A549 (cell line): ENCODE results near the gene SLC25A25. TPM values are rescaled to one million over a fixed set of nuclear protein-coding genes. Genes with fewer than 3 reads are reported as not detected.

Source experiments
- ATAC-seq, 2 experiments: fragments of 200-7000 bp in 1 of 2; fragments of >200 bp in 1 of 2; cut with Nextera tagmentation in 1 of 2; cut with Tn5 transposase in 1 of 2; 3 replicates each; pipeline versions ENCODE4 v1.8.0 to v1.9.1; 2018 to 2020; ENCODE audit warnings: mild to moderate bottlenecking in 1 of 2, moderate library complexity in 1 of 2
- CTCF ChIA-PET: fragments of 300-600 bp; sonication (Branson Sonifier 250); formaldehyde crosslinking; extraction: SDS; loops from one replicate; lab custom pipeline; 2021; ENCODE audit warnings: antibody characterized with exemption, inconsistent platforms; lab: Yijun Ruan, JAX
- POLR2A ChIA-PET: fragments of 350-600 bp; formaldehyde crosslinking; extraction: SDS; loops from one replicate; lab custom pipeline; 2021; ENCODE audit warnings: antibody characterized with exemption, inconsistent platforms; lab: Yijun Ruan, JAX
- DNase-seq, 2 experiments: peaks; one replicate each; pipeline versions ENCODE4 v3.0.0 to v3.0.0-alpha.2; 2011 to 2016; ENCODE audit warnings: low read depth in 1 of 2, low spot score in 1 of 2
- FAIRE-seq: peaks from 2 replicates; lab custom pipeline; 2011; peaks lifted over from hg19 to GRCh38; lab: Jason Lieb, UNC
- H3K27ac ChIP-seq, 2 experiments: fragments of >200 bp; sonication (Bioruptor Twin); formaldehyde crosslinking; 3 replicates each; pipeline ENCODE4 v1.5.1; 2016 to 2017
- H3K4me1 ChIP-seq: fragments of >200 bp; sonication (Bioruptor Twin); formaldehyde crosslinking; 3 replicates; pipeline ENCODE4 v1.6.1; 2016
- H3K4me2 ChIP-seq: fragments of >200 bp; sonication (Bioruptor Twin); formaldehyde crosslinking; 3 replicates; pipeline ENCODE4 v1.6.1; 2016
- H3K4me3 ChIP-seq: fragments of >200 bp; sonication (Bioruptor Twin); formaldehyde crosslinking; 3 replicates; pipeline ENCODE4 v1.5.1; 2016
- H3K9me3 ChIP-seq: fragments of >200 bp; sonication (Bioruptor Twin); formaldehyde crosslinking; 3 replicates; pipeline ENCODE4 v1.6.1; 2016
- CHD4 ChIP-seq: fragments of 200-600 bp; sonication (generic); IDR thresholded peaks from 2 replicates; pipeline ENCODE4 v1.6.1; 2016; ENCODE audit warnings: antibody characterized with exemption, mild to moderate bottlenecking, borderline replicate concordance
- ELK1 ChIP-seq: fragments of 150-350 bp; IDR thresholded peaks from 2 replicates; pipeline ENCODE4 v1.6.1; 2014; ENCODE audit warnings: low read depth, mild to moderate bottlenecking, low read length
- EP300 ChIP-seq, 2 experiments: fragments of >200 bp; sonication (Bioruptor Twin); formaldehyde crosslinking; IDR thresholded peaks; 2 replicates in 1 of 2; 3 replicates in 1 of 2; pipeline ENCODE4 v1.6.1; 2016 to 2017
- FOSL2 ChIP-seq, 2 experiments: fragments of 450-650 bp in 1 of 2; fragments of >200 bp in 1 of 2; sonication (Bioruptor Twin) in 1 of 2; formaldehyde crosslinking; IDR thresholded peaks; 2 replicates each; pipeline versions ENCODE4 v1.5.0 to v1.6.1; 2016 to 2020; ENCODE audit warnings: mild to moderate bottlenecking in 1 of 2, moderate library complexity in 1 of 2
- FOXS1 ChIP-seq: fragments of 250-450 bp; sonication (Bioruptor Pico); IDR thresholded peaks from 2 replicates; pipeline ENCODE4 v1.5.0; 2020; ENCODE audit warnings: mild to moderate bottlenecking, moderate library complexity
- HDAC2 ChIP-seq: fragments of 200-600 bp; sonication (generic); IDR thresholded peaks from 2 replicates; pipeline ENCODE4 v1.6.1; 2016
- HOXB13 ChIP-seq: fragments of 250-450 bp; sonication (Bioruptor Pico); IDR thresholded peaks from 2 replicates; pipeline ENCODE4 v1.5.0; 2020; ENCODE audit warnings: low read depth, mild to moderate bottlenecking, moderate library complexity
- NFE2L2 ChIP-seq: fragments of 150-350 bp; conservative IDR thresholded peaks from 2 replicates; pipeline ENCODE4 v1.6.1; 2014; ENCODE audit warnings: low read length
- PHF8 ChIP-seq: fragments of 200-600 bp; sonication (generic); IDR thresholded peaks from 2 replicates; pipeline ENCODE4 v1.6.1; 2016; ENCODE audit warnings: low read depth, mild to moderate bottlenecking, antibody characterized with exemption, moderate library complexity, borderline replicate concordance
- REST ChIP-seq: fragments of 200-600 bp; sonication (generic); IDR thresholded peaks from 2 replicates; pipeline ENCODE4 v1.6.1; 2016; ENCODE audit warnings: antibody characterized with exemption, mild to moderate bottlenecking, moderate library complexity
- TP53 ChIP-seq: fragments of 250-450 bp; sonication (Bioruptor Pico); IDR thresholded peaks from 2 replicates; pipeline ENCODE4 v1.5.0; 2021; ENCODE audit warnings: mild to moderate bottlenecking, moderate library complexity
- WGBS: methylation state at CpG from one replicate; pipeline ENCODE4 v1.1.6; 2017; ENCODE audit errors: missing lambda C conversion rate; 5-methylcytosine and 5-hydroxymethylcytosine counted together
- polyA plus RNA-seq, 4 experiments: library from polyadenylated mRNA; depleted of rRNA in 3 of 4; stranded (reverse); fragments of >200 nt; fragmentation: RNase III in 1 of 4; extraction: RNeasy Plus Mini Kit Qiagen cat#74134 plus additional on column Dnase treatment in 1 of 4; gene quantifications; 2 replicates in 3 of 4; 3 replicates in 1 of 4; pipeline ENCODE4 v1.2.3, GENCODE V29; 2011 to 2017
- TF ChIP-seq, protein P1 (sequence below): fragments of 250-450 bp; sonication (Bioruptor Pico); IDR thresholded peaks from 2 replicates; pipeline ENCODE4 v1.5.0; 2020; ENCODE audit warnings: low read depth, mild to moderate bottlenecking, moderate library complexity
- TF ChIP-seq, protein P2 (sequence below): fragments of 250-450 bp; sonication (Bioruptor Pico); IDR thresholded peaks from 2 replicates; pipeline ENCODE4 v1.5.0; 2021; ENCODE audit warnings: mild to moderate bottlenecking, moderate library complexity, borderline replicate concordance

Gene SLC25A25
- polyA plus RNA-seq, 2 of the 4 experiments (the other 2 are of a cell fraction): 7.0 TPM

DNA sequence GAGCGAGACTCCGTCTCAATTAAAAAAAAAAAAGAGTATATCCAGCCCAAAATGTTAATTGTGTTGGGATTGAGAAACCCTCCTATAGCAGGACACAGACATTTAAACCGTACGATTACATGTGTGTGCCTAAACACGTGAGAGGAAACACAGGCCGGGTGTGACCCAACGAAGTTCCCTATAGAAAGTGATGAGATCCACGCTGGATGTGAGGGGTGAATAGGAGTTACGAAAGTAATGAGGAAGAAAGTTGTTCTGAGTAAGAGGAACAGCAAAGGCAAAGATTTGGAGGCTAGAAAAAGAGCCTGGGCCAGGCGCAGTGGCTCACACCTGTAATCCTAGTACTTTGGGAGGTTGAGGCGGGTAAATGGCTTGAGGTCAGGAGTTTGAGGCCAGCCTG is 14.5 kb upstream of the SLC25A25 start:
- FAIRE-seq: no peak
- Histone ChIP-seq H3K27ac (no peak overlapping the region; a peak in 1 of 6 replicates), H3K4me2 (no peak overlapping the region), H3K4me1 (peaks cover 24% of the 10 kb centered on the region), H3K9me3 (no peaks in the 10 kb centered on the region), H3K4me3 (no peak overlapping the region)
- CTCF ChIA-PET: no interaction called here
- DNase-seq: no peak
- ATAC-seq: no peak
- POLR2A ChIA-PET: no interaction called here
- 90% methylated on average over 11 of the region's 11 CpGs for WGBS
- TF ChIP-seq CHD4: no peak
- TF ChIP-seq EP300 (IDR thresholded peaks at IDR 0.05): no peak
- TF ChIP-seq TP53 (CRISPR knock-in tag): no peak
- TF ChIP-seq HOXB13 (CRISPR knock-in tag): no peak
- TF ChIP-seq, protein P1, sequence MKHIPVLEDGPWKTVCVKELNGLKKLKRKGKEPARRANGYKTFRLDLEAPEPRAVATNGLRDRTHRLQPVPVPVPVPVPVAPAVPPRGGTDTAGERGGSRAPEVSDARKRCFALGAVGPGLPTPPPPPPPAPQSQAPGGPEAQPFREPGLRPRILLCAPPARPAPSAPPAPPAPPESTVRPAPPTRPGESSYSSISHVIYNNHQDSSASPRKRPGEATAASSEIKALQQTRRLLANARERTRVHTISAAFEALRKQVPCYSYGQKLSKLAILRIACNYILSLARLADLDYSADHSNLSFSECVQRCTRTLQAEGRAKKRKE (CRISPR knock-in tag): no peak
- TF ChIP-seq REST: no peak
- no peak for TF ChIP-seq ELK1
- no peak for TF ChIP-seq FOSL2 (IDR thresholded peaks at IDR 0.05)
- TF ChIP-seq FOSL2 (CRISPR knock-in tag; IDR thresholded peaks at IDR 0.05): no peak

GRCh38 chr9:128054087-128054486 is 13.9 kb upstream of the SLC25A25 start:
- Histone ChIP-seq H3K4me2 (no peak overlapping the region), H3K4me1 (peaks cover 24% of the 10 kb centered on the region), H3K27ac (no peak overlapping the region; a peak in 1 of 6 replicates), H3K4me3 (no peak overlapping the region), H3K9me3 (no peaks in the 10 kb centered on the region)
- no peak for TF ChIP-seq PHF8
- TF ChIP-seq FOXS1 (CRISPR knock-in tag): no peak
- no peak for TF ChIP-seq NFE2L2
- no peak for TF ChIP-seq CHD4
- TF ChIP-seq, protein P2, sequence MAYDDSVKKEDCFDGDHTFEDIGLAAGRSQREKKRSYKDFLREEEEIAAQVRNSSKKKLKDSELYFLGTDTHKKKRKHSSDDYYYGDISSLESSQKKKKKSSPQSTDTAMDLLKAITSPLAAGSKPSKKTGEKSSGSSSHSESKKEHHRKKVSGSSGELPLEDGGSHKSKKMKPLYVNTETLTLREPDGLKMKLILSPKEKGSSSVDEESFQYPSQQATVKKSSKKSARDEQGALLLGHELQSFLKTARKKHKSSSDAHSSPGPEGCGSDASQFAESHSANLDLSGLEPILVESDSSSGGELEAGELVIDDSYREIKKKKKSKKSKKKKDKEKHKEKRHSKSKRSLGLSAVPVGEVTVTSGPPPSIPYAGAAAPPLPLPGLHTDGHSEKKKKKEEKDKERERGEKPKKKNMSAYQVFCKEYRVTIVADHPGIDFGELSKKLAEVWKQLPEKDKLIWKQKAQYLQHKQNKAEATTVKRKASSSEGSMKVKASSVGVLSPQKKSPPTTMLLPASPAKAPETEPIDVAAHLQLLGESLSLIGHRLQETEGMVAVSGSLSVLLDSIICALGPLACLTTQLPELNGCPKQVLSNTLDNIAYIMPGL (CRISPR knock-in tag): no peak
- TF ChIP-seq HDAC2: no peak
- TF ChIP-seq HOXB13 (CRISPR knock-in tag): no peak
- no peak for FAIRE-seq
- no peak for DNase-seq
- 88% methylated on average over 3 of the region's 3 CpGs for WGBS
- ChIA-PET POLR2A (no interaction called here), CTCF (interaction anchor here (2.6 kb wide), 1 partner anchor 19 kb away, joined by 9 read pairs; no protein-coding TSS in a partner anchor)
- no peak for ATAC-seq
